WERI-Rb-1 (cell line): ENCODE results near the gene AKR7A3.

Source experiments
- DNase-seq: peaks from one replicate; pipeline ENCODE4 v3.0.0-alpha.2; 2020
- H3K27ac ChIP-seq: fragments of 250-450 bp; sonication (Bioruptor Pico); 2 replicates; pipeline ENCODE4 v1.5.1; 2020; ENCODE audit warnings: mild to moderate bottlenecking, moderate library complexity
- H3K27me3 ChIP-seq: fragments of 250-450 bp; sonication (Bioruptor Pico); 2 replicates; pipeline ENCODE4 v1.5.1; 2021; ENCODE audit warnings: mild to moderate bottlenecking, low read depth, moderate library complexity; ENCODE audit not compliant: insufficient read depth, severe bottlenecking
- H3K36me3 ChIP-seq: fragments of 250-450 bp; sonication (Bioruptor Pico); 2 replicates; pipeline ENCODE4 v1.5.1; 2020; ENCODE audit warnings: mild to moderate bottlenecking, moderate library complexity
- H3K4me3 ChIP-seq: 2 replicates; pipeline ENCODE4 v1.5.1; 2011; ENCODE audit warnings: low read depth, mild to moderate bottlenecking, control low read depth, low read length
- H3K9me3 ChIP-seq: fragments of 250-450 bp; sonication (Bioruptor Pico); 2 replicates; pipeline ENCODE4 v1.5.1; 2021; ENCODE audit warnings: mild to moderate bottlenecking, moderate library complexity; ENCODE audit not compliant: severe bottlenecking
- CTCF ChIP-seq: IDR thresholded peaks from 2 replicates; pipeline ENCODE4 v1.5.1; 2011; ENCODE audit warnings: low read depth, mild to moderate bottlenecking, control low read depth, inconsistent platforms, low read length

The AKR7A3 gene

GRCh38 chr1:19328486-19328885 is 39.9 kb upstream of the AKR7A3 start:
- Histone ChIP-seq H3K36me3 (peaks cover 42% of the 10 kb centered on the region), H3K4me3 (no peak overlapping the region), H3K9me3 (no peaks in the 10 kb centered on the region), H3K27me3 (no peaks in the 10 kb centered on the region), H3K27ac (no peak overlapping the region)
- DNase-seq: no peak
- TF ChIP-seq CTCF: no peak

- no peak for DNase-seq
- peaks cover 43% of the 10 kb centered on the region for H3K36me3 ChIP-seq
- no peak for TF ChIP-seq CTCF
- no peak overlapping the region for H3K27ac ChIP-seq
- H3K4me3 ChIP-seq: no peak overlapping the region
- H3K27me3 ChIP-seq: no peaks in the 10 kb centered on the region
- H3K9me3 ChIP-seq: no peaks in the 10 kb centered on the region
Observed at GRCh38 chr1:19327736-19328135, 39.2 kb upstream of the AKR7A3 start.

GRCh38 chr1:19327301-19327700 is 38.7 kb upstream of the AKR7A3 start:
- H3K4me3 ChIP-seq: no peak overlapping the region
- TF ChIP-seq CTCF: no peak
- H3K27me3 ChIP-seq: no peaks in the 10 kb centered on the region
- no peak overlapping the region for H3K27ac ChIP-seq
- H3K9me3 ChIP-seq: no peaks in the 10 kb centered on the region
- DNase-seq: no peak
- H3K36me3 ChIP-seq: peaks cover 46% of the 10 kb centered on the region

- TF ChIP-seq CTCF: no peak
- no peak overlapping the region for H3K4me3 ChIP-seq
- H3K9me3 ChIP-seq: no peaks in the 10 kb centered on the region
- H3K36me3 ChIP-seq: peaks cover 47% of the 10 kb centered on the region
- no peak for DNase-seq
- no peaks in the 10 kb centered on the region for H3K27me3 ChIP-seq
- no peak overlapping the region for H3K27ac ChIP-seq
Observed at GRCh38 chr1:19326748-19327065, 38.1 kb upstream of the AKR7A3 start.

GRCh38 chr1:19325958-19326747 is 37.6 kb upstream of the AKR7A3 start:
- no peak overlapping the region for H3K4me3 ChIP-seq
- no peak for TF ChIP-seq CTCF
- H3K36me3 ChIP-seq: peaks cover 47% of the 10 kb centered on the region
- DNase-seq: no peak
- no peaks in the 10 kb centered on the region for H3K9me3 ChIP-seq
- no peaks in the 10 kb centered on the region for H3K27me3 ChIP-seq
- no peak overlapping the region for H3K27ac ChIP-seq
